Stimulated activated CD8-positive, alpha-beta memory T cell treated with anti-CD3 and anti-CD28 coated beads, Interleukin-7, amount 100 ng/mL, for 24 hours (primary cell): Measurements from ENCODE around the gene WNT5A.

Experiments used
- DNase-seq: peaks from one replicate; pipeline ENCODE4 v3.0.0-alpha.2; 2020; ENCODE audit warnings: low read depth

WNT5A gene

DNA sequence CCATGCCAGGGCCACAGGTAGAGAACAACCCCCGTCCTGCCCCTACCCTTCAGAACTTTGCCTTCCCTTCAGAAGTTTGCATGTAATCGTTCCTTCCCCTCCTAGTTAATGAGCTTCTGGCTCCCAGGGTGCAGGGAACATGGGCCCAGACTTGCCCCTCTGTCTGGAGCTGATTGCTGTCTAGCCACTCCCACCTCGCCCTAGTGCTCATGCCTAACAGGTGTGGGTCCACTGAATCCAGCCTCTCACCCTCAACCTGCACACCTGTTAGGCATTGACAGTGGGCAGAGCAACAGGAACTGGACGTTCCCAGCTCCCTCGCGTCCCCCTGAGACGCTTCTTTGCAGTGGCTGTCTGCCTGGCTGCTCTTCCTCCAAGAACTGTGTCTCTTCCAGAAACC, 40.3 kb downstream of the WNT5A start:
- no peak for DNase-seq

DNA sequence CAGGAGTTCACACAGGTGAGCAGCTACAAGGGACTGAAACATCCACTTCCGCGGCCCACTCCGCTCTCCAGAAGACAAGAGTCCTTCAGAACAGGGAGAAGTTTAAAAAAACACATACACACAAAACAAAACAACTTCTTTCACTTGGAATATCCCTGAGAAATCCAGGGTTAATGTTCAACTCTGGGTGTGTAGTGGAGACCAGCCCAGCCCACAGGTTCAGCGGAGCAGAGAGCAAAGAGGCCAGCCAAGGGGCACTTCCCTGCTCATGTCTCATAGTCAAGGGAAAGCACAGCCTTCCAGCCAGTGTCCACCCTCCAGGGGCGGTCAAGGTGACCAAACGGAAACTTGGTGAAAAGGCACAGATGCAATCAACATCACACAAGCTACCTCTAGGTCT, 41.6 kb downstream of the WNT5A start:
- DNase-seq = no peak

DNA sequence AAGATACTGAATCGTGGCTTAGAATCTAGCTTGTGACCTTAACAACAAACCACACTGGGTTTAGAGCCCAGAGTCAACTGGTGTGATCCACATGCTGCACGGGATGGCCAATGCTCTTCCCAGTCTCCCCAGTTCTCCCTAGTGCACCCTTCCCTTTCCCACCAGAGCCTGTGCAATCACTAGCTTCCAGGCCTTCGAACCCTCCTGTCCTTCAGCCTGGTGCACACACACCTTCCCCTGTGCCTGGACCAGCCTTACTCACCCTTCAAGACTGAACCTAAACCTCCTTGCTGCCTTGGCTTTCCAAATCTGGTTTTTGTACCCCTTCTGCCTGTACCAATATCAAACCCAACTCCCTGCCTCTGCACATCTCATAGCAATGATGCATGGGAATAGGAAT, 43.8 kb downstream of the WNT5A start:
- no peak for DNase-seq

DNA sequence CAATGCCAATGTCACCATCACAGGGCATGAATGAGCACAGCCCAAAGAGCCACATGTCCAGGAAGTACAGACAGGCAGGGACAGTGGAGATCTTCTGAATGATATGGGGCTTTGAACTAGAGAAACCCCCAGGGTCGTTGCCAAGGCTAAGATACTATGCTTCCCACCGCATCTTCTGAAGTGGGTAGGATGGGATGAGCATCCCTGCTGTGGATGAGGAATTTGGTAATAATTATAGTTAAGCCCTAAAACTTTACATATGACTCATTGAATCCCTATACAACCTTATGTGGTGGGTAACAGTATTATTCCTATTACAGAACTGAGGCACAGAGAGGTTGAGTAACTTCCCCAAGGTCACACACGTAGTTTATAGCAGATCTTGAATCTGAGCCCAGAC, 44.2 kb downstream of the WNT5A start:
- no peak for DNase-seq

DNA sequence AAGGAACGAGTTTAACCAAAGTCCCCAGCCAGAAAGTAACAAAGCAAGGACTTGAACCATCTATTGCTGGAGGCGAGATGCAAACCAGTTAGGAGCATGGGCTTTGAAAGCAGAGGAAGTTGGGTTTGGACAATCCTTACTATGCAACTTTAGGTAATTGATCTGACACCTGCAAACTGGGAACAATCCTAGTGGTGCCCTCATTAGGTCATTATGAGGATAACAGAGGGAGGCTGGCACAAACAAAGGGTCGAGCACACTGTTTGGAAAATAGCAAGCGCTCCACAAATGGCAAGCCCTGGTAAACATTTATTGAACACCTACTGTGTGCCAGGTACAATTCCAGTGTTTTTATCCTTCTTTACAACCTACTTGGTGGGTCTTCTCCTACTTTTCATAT, 45.6 kb downstream of the WNT5A start:
- no peak for DNase-seq

DNA sequence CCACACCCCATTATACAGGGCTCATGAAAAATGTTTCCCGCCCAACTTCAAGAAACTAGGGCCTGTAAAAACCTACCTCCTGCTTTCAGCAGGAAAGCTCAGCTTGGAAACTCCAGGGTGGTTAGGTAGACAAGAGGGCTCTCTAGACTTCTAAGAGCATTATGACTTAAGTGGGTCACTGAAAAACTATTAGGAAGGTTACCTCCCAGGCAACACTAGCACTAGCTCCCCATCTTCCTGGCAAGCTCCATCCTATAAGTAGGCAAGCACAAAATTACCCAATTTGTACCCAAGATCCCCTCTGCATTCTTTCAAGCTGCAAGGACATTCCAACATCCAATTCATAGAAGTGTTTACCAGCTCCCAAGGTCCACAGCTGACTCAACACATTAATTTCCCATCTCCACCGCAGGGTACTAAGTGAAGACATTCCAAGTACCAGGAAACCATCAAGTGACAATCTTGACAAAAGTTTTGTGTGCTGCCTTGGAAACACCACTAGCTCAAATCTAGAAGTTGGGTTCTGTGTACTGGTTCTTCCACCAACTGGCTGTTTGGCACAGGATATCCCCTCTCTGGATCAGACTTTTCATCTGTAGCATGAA, 46.9 kb downstream of the WNT5A start:
- DNase-seq = no peak

DNA sequence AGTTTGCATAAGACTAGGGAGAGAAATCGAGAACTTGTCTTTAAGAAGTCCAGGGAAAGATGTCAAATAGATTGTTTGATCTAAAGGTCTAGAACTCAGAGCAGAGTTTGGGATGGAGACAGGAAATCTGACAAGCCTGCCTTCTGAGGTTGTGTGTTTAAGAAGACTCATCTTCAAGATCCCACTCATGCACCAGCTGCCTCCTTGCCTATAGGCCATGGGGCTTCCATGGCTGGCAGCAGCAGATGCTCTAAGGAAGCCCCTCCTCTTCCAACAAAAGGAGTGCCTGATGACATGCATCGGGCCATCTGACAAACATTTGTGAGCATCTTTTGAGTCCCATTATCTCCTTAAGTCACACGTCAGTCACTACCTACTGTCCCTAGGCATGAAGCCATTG, 47.4 kb downstream of the WNT5A start:
- DNase-seq = no peak

DNA sequence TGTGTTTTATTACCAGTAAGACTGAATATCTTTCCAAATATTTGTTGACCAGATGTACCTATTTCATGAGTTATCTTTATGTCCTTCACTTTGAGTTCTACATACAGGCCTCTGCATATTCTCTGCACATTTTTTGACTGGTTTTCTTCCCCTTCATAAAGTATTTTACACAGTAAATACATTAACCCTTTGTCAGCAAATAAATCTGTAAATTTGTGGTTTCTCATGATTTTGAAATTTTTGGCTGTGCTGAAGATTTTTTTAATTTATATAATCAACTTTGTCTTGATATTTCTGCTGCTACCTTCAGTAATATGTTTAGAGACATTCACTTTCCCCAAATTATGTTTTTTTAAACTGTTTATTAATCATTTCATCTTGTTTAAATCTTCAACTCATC, 50.5 kb downstream of the WNT5A start:
- DNase-seq = no peak

DNA sequence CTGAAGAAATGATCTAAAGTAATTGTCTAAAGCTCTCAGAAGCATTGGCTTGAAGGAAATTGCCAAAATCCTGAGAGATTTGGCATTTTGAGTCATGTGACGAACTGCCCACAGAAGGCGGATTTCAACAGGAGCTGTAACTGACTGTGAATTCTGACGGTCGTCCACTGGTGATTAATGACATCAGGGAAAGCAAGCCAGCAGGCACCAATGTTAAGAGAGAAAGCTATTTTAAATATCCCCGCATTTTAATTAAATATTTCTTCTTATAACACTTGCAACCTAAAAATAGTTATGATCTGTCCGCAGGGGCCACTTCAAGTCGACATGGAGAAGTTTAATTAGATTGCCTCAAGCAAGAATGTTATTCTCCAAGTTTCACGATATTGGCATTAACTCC, 51.6 kb downstream of the WNT5A start:
- DNase-seq = no peak

DNA sequence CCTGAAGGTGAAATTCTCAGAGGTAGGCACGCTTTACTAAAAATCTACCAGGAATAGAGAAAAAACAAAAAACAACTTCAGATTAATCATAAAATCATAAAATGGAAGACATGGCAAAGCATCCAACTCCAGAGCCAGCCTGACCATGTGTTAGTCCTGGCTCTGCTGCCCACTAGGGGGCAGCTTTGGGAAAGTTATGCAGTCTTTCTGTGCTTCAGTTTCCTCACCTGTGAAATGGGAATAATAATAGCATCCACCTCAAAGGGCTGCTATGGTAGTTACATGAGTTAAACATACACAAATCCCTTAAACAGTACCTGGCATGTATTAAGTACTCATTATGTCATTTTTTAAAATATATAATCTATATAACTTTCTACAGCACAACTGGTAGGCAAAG, 52.3 kb downstream of the WNT5A start:
- no peak for DNase-seq

DNA sequence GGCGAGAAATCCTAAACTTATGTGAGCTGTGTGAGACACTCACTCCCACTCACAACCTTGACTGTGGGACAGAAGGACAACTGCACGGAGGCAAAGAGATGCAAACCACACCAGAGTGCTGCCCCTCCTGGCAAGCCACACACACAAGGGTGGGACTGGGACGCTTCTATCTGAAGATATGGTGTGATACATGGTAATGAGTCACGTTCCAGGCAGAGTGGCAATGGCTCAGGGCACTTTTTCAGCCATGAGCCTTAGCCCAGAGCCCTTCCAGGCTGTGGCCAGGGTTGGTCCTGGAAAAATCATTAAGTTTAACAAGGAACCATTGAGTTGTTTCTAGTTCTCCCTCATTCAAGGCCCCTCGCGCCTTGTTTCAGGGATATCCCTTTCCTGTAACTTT, 56.1 kb downstream of the WNT5A start:
- DNase-seq = no peak

DNA sequence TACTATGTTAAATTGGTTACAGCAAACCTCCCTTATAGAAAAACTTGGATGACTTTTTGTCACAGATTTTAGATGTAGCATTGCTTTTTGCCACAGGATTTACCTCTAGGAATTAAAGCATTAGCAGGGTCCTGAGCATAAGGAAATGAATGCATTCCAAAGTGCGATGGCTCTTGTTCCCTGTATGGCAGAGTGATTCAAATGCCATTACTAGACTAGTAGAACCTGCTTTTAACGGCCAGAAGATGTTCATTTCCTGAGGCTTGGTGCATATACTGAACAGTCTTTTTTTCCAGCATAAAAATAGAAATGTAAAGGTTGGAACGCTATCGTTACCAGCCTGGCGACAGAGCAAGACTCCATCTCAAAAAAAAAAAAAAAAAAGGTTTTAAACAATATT, 59.4 kb downstream of the WNT5A start:
- DNase-seq = no peak

DNA sequence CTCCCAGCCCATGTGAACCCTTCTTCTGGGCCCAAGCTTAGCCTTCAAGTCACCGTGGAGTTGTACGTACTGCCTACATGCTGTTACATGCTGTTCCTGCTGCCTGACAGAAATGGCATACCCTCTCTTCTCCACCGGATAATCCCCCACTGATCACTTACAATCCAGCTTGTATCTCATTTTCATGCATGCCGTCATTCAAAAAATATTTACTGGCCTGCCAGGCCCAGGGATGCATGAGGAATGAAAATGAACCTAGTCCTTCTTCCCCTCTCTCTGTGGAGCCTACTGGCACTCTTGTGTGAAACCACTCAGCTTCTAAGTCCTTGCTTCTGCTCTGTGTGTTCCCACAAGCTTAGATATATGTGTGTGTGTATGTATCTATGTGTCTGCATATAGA, 60.6 kb downstream of the WNT5A start:
- no peak for DNase-seq

DNA sequence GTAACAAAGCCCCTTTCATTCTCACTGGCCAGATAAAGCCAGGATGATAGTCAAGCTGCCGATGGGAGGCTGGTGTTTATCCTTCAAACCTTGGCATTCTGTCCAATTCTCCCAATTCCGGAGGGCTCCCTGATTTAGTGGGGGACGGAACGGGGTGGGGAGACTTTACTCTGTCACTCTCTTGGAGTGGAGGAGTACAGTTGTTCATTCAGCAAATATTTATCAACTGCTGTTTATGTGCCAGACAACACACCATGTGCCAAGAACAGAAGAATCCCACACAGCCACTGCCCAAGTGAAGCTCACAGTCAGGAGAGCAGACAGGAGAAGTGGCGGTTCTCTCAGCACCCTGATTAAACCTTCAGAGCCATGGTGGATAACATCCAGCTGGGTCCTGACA, 63.3 kb downstream of the WNT5A start:
- DNase-seq = no peak

DNA sequence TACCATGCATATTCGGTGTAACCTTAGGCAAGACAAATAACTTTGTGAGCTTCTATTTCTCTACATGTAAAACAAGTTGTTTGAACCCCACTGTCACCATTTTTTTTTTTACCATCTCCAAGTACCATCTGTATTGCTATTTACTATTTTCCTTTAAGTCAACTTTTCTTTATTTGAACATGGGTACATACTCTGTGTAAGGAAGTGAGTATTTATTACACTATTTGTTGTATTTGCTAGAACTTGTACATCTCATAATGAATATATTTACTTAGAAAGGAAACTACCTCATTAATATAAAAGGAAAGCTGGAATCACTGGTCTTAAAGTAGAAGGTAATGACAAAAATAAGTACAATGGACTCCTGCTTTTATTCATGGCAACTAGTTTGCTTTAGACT, 69.9 kb downstream of the WNT5A start:
- no peak for DNase-seq

DNA sequence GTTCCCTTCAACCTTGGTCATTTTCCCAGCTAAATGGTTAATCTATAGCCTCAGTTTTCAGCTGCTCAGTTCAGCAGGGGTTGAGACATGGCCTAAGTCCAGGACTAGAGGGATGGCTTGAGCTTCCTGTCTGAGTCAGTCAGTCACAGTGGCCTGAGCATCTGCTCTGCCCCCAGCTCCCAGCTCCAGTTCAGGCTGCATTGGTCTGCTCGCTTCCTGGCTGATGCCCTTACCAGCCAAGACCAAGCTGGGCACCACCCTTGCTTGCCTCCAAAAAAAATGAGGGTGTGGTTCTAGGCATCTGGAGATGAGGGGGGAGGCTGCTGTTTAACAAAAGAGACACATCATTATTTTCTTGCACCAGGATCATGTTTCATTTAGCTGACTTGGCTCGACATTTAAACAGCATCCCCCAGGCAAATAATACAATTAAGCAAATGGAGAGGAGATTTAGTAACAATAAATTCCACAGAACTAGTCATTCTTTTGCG, 70.7 kb downstream of the WNT5A start:
- no peak for DNase-seq
